Liver (tissue), 9 donors: ENCODE results near the gene PLCB1. TPM values are rescaled to one million over a fixed set of nuclear protein-coding genes. Genes with fewer than 3 reads are reported as not detected.

Experiments
- DNase-seq: peaks from one replicate; pipeline ENCODE4 v3.0.0-alpha.2; 2017; ENCODE audit warnings: low spot score
- H3K27ac ChIP-seq, 2 donors: one replicate each; pipeline ENCODE4 v1.7.0; 2013; ENCODE audit warnings: inconsistent platforms in 2 of 2, low read length in 2 of 2, control low read depth in 1 of 2, low read depth in 1 of 2, mild to moderate bottlenecking in 1 of 2
- H3K27me3 ChIP-seq, 4 donors: one replicate each; pipeline versions ENCODE4 v1.6.1 to v1.7.0; 2013; ENCODE audit warnings: low read length in 3 of 4, inconsistent platforms in 1 of 4, mild to moderate bottlenecking in 1 of 4, moderate library complexity in 1 of 4; ENCODE audit not compliant: control insufficient read depth in 4 of 4, insufficient read depth in 4 of 4
- H3K36me3 ChIP-seq, 4 donors: one replicate each; pipeline versions ENCODE4 v1.6.1 to v1.7.0; 2013; ENCODE audit warnings: low read length in 3 of 4, mild to moderate bottlenecking in 3 of 4, low read depth in 1 of 4, moderate library complexity in 1 of 4; ENCODE audit not compliant: control insufficient read depth in 4 of 4, insufficient read depth in 3 of 4
- H3K4me1 ChIP-seq, 4 donors: one replicate each; pipeline versions ENCODE4 v1.6.1 to v1.7.0; 2013; ENCODE audit warnings: low read length in 3 of 4, mild to moderate bottlenecking in 3 of 4, moderate library complexity in 1 of 4; ENCODE audit not compliant: control insufficient read depth in 4 of 4, insufficient read depth in 4 of 4
- H3K4me3 ChIP-seq, 3 donors: one replicate each; pipeline versions ENCODE4 v1.6.1 to v1.7.0; 2013; ENCODE audit warnings: low read length in 3 of 3, control low read depth in 1 of 3, low read depth in 1 of 3, mild to moderate bottlenecking in 1 of 3
- H3K9ac ChIP-seq, 2 donors: one replicate each; pipeline ENCODE4 v1.7.0; 2013; ENCODE audit warnings: low read length in 2 of 2, mild to moderate bottlenecking in 2 of 2, moderate library complexity in 2 of 2, control low read depth in 1 of 2, low read depth in 1 of 2
- H3K9me3 ChIP-seq, 4 donors: one replicate each; pipeline versions ENCODE4 v1.6.1 to v1.7.0; 2013; ENCODE audit warnings: low read length in 3 of 4; ENCODE audit not compliant: control insufficient read depth in 4 of 4
- FOXA1 ChIP-seq: IDR thresholded peaks from 2 replicates; pipeline ENCODE4 v1.6.1; 2016; ENCODE audit warnings: antibody characterized with exemption
- FOXA2 ChIP-seq: IDR thresholded peaks from 2 replicates; pipeline ENCODE4 v1.6.1; 2016; ENCODE audit warnings: antibody characterized with exemption
- GABPA ChIP-seq, 2 donors: IDR thresholded peaks in 1 of 2; conservative IDR thresholded peaks in 1 of 2; 2 replicates each; pipeline ENCODE4 v1.6.1; 2016; ENCODE audit warnings: antibody characterized with exemption in 2 of 2, mild to moderate bottlenecking in 1 of 2, moderate library complexity in 1 of 2
- HNF4A ChIP-seq, 2 donors: conservative IDR thresholded peaks; 2 replicates each; pipeline ENCODE4 v1.6.1; 2016; ENCODE audit warnings: antibody characterized with exemption in 2 of 2, mild to moderate bottlenecking in 2 of 2
- HNF4G ChIP-seq: IDR thresholded peaks from 2 replicates; pipeline ENCODE4 v1.6.1; 2016; ENCODE audit warnings: antibody characterized with exemption
- MAX ChIP-seq: IDR thresholded peaks from 2 replicates; pipeline ENCODE4 v1.6.1; 2016; ENCODE audit warnings: antibody characterized with exemption
- NR2F2 ChIP-seq: IDR thresholded peaks from 2 replicates; pipeline ENCODE4 v1.6.1; 2016; ENCODE audit warnings: antibody characterized with exemption
- REST ChIP-seq: IDR thresholded peaks from 2 replicates; pipeline ENCODE4 v1.6.1; 2016; ENCODE audit warnings: antibody characterized with exemption, mild to moderate bottlenecking
- RXRA ChIP-seq, 2 donors: IDR thresholded peaks; 2 replicates each; pipeline ENCODE4 v1.6.1; 2017 to 2018; ENCODE audit warnings: antibody characterized with exemption in 2 of 2, mild to moderate bottlenecking in 1 of 2
- SP1 ChIP-seq: IDR thresholded peaks from 2 replicates; pipeline ENCODE4 v1.6.1; 2018; ENCODE audit warnings: antibody characterized with exemption, mild to moderate bottlenecking
- TAF1 ChIP-seq: conservative IDR thresholded peaks from 2 replicates; pipeline ENCODE4 v1.6.1; 2016; ENCODE audit warnings: antibody characterized with exemption, mild to moderate bottlenecking
- YY1 ChIP-seq: IDR thresholded peaks from 2 replicates; pipeline ENCODE4 v1.6.1; 2016; ENCODE audit warnings: antibody characterized with exemption, mild to moderate bottlenecking
- ZBTB33 ChIP-seq: IDR thresholded peaks from 2 replicates; pipeline ENCODE4 v1.6.1; 2016; ENCODE audit warnings: antibody characterized with exemption
- WGBS: extraction: QIAGEN DNeasy Blood & Tissue Kit; methylation state at CpG from one replicate; pipeline ENCODE4 v1.1.7; 2013; 5-methylcytosine and 5-hydroxymethylcytosine counted together
- polyA plus RNA-seq, 2 donors: library from polyadenylated mRNA; stranded (reverse) in 1 of 2; unstranded in 1 of 2; fragments of 200-250 nt in 1 of 2; fragments of >200 nt in 1 of 2; fragmentation: Nextera tagmentation in 1 of 2; extraction: Ambion mirVana in 1 of 2; gene quantifications; one replicate each; pipeline versions ENCODE4 v1.2.1 to v1.2.3, GENCODE V29; 2013 to 2015
- total RNA-seq, 2 donors: library from RNA; depleted of rRNA; stranded (reverse); fragments of >200 nt; gene quantifications; one replicate each; pipeline ENCODE4 v1.2.3, GENCODE V29; 2014
- TF ChIP-seq, protein P1 (sequence below): IDR thresholded peaks from 2 replicates; pipeline ENCODE4 v1.6.1; 2016; ENCODE audit warnings: antibody characterized with exemption
- TF ChIP-seq, protein P2 (sequence below): fragments of 150-350 bp; IDR thresholded peaks from 2 replicates; pipeline ENCODE4 v1.5.1; 2017; ENCODE audit warnings: improper control_type of control experiment, low read depth, low read length; ENCODE audit not compliant: missing input control
- donor health status: healthy.
- donor health status: healthy.
- donor health status: healthy.
- donor health status: healthy.
- donor health status: healthy.

PLCB1 gene
- total and polyA plus RNA-seq, 4 donors = 3.7 to 13.5 (median 5.9) TPM

GRCh38 chr20:8116067-8116811 is 15.8 kb upstream of the PLCB1 start:
- Histone ChIP-seq H3K4me3 (no peak overlapping the region), H3K36me3 (no peaks in the 10 kb centered on the region), H3K27me3 (peaks cover 0 to 7% (median 0%) of the 10 kb centered on the region in 4 donors), H3K4me1 (no peaks in the 10 kb centered on the region), H3K9me3 (no peaks in the 10 kb centered on the region), H3K9ac (no peak overlapping the region), H3K27ac (no peak overlapping the region)
- TF ChIP-seq FOXA2 = no peak
- TF ChIP-seq SP1 = no peak
- no peak for TF ChIP-seq NR2F2
- TF ChIP-seq TAF1 = no peak
- TF ChIP-seq, protein P1, sequence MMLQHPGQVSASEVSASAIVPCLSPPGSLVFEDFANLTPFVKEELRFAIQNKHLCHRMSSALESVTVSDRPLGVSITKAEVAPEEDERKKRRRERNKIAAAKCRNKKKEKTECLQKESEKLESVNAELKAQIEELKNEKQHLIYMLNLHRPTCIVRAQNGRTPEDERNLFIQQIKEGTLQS = no peak
- no peak for TF ChIP-seq HNF4A (conservative IDR thresholded peaks at IDR 0.05)
- TF ChIP-seq REST = no peak
- TF ChIP-seq, protein P2, sequence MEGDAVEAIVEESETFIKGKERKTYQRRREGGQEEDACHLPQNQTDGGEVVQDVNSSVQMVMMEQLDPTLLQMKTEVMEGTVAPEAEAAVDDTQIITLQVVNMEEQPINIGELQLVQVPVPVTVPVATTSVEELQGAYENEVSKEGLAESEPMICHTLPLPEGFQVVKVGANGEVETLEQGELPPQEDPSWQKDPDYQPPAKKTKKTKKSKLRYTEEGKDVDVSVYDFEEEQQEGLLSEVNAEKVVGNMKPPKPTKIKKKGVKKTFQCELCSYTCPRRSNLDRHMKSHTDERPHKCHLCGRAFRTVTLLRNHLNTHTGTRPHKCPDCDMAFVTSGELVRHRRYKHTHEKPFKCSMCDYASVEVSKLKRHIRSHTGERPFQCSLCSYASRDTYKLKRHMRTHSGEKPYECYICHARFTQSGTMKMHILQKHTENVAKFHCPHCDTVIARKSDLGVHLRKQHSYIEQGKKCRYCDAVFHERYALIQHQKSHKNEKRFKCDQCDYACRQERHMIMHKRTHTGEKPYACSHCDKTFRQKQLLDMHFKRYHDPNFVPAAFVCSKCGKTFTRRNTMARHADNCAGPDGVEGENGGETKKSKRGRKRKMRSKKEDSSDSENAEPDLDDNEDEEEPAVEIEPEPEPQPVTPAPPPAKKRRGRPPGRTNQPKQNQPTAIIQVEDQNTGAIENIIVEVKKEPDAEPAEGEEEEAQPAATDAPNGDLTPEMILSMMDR = no peak
- no peak for TF ChIP-seq YY1
- no peak for TF ChIP-seq RXRA (IDR thresholded peaks at IDR 0.05)
- TF ChIP-seq HNF4G = no peak
- TF ChIP-seq FOXA1 = no peak
- TF ChIP-seq MAX = no peak
- no peak for TF ChIP-seq GABPA (IDR thresholded peaks at IDR 0.05 in 1 of 2, conservative IDR thresholded peaks at IDR 0.05 in 1 of 2)
- no peak for TF ChIP-seq ZBTB33
- WGBS = 61% methylated on average over 5 of the region's 5 CpGs
- DNase-seq = no peak
